H7 (cell line): ENCODE data around the gene ERC1. TPM values are rescaled to one million over a fixed set of nuclear protein-coding genes. Genes with fewer than 3 reads are reported as not detected.

Source experiments
- DNase-seq: peaks from one replicate; pipeline ENCODE4 v3.0.0; 2012
- H3K27me3 ChIP-seq: 2 replicates; pipeline ENCODE4 v1.6.0; 2011; ENCODE audit warnings: mild to moderate bottlenecking, low read length; ENCODE audit not compliant: control insufficient read depth, insufficient read depth
- H3K36me3 ChIP-seq: replicated peaks from 2 replicates; pipeline ENCODE4 v1.5.1; 2011; ENCODE audit warnings: low read length; ENCODE audit not compliant: control insufficient read depth, insufficient read depth
- H3K4me3 ChIP-seq: 2 replicates; pipeline ENCODE4 v1.5.1; 2011; ENCODE audit warnings: low read depth, mild to moderate bottlenecking, control low read depth, low read length, moderate library complexity; ENCODE audit not compliant: insufficient read depth
- total RNA-seq: library from RNA; depleted of rRNA; stranded (reverse); fragments of >200 nt; shearing (Covaris generic); gene quantifications from 2 replicates; pipeline ENCODE4 v1.2.3, GENCODE V29; 2014

Gene ERC1
- total RNA-seq, 1 experiment from 2014 or later: 10.3 TPM

- Histone ChIP-seq H3K4me3 (no peak overlapping the region), H3K27me3 (no peaks in the 10 kb centered on the region), H3K36me3 (no peaks in the 10 kb centered on the region)
- DNase-seq: no peak
Measured at GRCh38 chr12:968545-968944, 22.5 kb upstream of the ERC1 start.

- Histone ChIP-seq H3K4me3 (no peak overlapping the region), H3K27me3 (no peaks in the 10 kb centered on the region), H3K36me3 (no peaks in the 10 kb centered on the region)
- no peak for DNase-seq
Measured at GRCh38 chr12:969821-970220, 21.2 kb upstream of the ERC1 start.

DNA sequence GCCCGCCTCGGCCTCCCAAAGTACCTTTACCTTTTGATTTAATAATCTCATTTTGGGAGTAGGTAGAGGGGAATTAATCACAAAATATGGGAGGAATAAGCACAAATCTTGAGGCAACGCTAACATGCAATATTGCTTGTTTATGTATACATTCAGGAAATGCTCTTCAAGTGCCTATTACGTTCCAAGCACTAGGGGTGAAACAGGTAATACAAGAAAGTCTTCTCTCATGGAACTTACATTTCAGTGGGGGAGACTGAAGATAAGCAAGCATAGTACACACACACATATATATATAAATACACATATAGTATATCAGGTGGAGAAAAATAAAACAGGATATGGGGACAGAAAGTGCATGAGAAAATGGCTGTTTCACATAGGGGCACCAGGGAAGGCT lies 19.0 kb upstream of the ERC1 start:
- DNase-seq: no peak
- Histone ChIP-seq H3K27me3 (no peaks in the 10 kb centered on the region), H3K36me3 (no peaks in the 10 kb centered on the region), H3K4me3 (no peak overlapping the region)

DNA sequence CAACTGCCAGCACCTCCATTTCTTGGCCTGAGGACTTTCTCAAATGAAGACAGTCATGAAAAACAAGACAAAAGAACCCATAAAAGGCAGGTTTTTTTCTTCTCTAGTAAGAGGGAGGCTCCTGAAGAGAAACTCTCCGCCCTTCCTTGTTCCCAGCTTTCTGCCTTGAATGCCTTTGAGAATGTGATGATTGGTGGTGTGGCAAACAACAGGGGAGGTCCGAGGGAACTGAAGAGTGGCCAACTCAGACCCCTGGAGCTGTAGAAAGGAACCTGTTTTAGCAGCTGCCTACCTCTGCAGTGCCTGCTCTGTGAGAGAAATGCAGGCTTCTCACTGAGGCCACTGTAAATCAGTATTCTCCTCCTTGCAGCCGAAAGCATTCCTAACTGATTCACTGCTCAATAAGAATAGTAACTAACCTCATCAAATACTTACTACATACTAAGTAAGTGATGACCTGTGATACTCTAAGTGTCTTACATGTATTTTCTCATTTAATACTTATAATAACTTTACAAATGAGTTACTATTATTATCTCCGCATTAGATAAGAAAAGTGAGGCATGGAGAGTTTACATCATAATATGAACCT lies 16.7 kb upstream of the ERC1 start:
- Histone ChIP-seq H3K4me3 (no peak overlapping the region), H3K36me3 (no peaks in the 10 kb centered on the region), H3K27me3 (no peaks in the 10 kb centered on the region)
- peak; percentile 50 for DNase-seq

DNA sequence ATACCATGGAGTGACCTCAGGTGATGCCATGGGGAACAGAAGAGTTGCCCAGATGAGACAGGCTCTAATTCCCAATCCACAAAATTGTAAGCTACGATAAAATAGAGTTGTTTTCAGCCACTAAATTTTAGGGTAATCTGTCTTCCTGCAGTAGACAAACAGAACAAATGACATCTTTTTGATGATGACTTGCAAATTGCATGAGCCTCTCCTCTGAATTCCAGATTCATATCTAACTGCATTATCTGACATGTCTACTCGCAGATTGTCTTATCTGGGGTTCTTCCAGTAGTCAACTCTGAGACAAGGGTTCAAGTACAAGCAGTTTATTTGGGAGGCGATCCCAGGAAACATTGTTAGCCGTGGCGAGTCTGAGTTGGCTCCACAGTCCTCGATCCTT lies 14.4 kb upstream of the ERC1 start:
- no peaks in the 10 kb centered on the region for H3K27me3 ChIP-seq
- no peaks in the 10 kb centered on the region for H3K36me3 ChIP-seq
- no peak for DNase-seq
- H3K4me3 ChIP-seq: no peak overlapping the region

- Histone ChIP-seq H3K36me3 (no peaks in the 10 kb centered on the region), H3K4me3 (no peak overlapping the region), H3K27me3 (no peaks in the 10 kb centered on the region)
- DNase-seq: no peak
Measured at GRCh38 chr12:977156-977555, 13.9 kb upstream of the ERC1 start.

DNA sequence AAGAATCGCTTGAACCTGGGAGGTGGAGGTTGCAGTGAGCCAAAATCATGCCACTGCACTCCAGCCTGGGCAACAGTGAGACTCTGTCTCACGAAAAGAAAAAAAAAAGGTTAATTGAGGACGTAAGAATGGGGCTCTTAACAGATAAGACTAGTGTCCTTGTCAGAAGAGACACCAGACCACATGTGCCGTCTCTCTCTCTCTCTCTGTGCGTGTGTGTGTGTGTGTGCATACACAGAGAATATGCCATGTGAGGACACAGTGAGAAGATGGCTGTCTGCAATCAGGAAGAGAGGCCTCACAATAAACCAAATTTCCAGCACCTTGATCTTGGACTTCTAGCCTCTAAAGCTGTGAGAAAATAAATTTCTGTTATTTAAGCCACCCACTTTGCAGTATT lies 11.7 kb upstream of the ERC1 start:
- H3K36me3 ChIP-seq: no peaks in the 10 kb centered on the region
- H3K4me3 ChIP-seq: no peak overlapping the region
- no peaks in the 10 kb centered on the region for H3K27me3 ChIP-seq
- DNase-seq: no peak

DNA sequence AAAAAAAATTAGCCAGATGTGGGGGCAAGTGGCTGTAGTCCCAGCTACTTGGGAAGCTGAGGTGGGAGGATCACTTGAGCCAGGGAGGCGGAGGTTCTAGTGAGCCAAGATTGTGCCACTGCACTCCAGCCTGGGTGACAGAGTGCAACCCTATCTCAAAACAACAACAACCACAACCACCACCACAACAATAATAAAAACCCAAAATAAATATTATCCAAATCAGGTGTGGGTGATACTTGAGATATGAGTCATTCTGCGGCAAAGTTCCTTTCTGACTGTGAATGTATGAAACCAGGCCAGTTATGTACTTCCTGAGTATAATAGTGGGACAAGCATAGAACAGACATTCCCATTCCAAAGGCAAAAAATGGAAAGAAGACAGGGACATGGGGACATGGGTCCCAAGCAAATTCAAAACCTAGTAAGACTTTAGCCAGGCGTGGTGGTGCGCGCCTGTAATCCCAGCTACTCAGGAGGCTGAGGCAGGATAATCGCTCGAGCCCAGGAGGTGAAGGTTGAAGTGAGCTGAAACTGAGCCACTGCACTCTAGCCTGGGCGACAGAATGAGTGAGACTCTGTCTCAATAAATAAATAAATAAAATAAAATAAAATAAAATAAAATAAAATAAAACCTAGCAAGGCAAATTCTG lies 9.7 kb upstream of the ERC1 start:
- DNase-seq: no peak
- no peaks in the 10 kb centered on the region for H3K27me3 ChIP-seq
- no peaks in the 10 kb centered on the region for H3K36me3 ChIP-seq

GRCh38 chr12:981961-982360 lies 9.1 kb upstream of the ERC1 start:
- no peaks in the 10 kb centered on the region for H3K27me3 ChIP-seq
- no peaks in the 10 kb centered on the region for H3K36me3 ChIP-seq
- no peak for DNase-seq
- no peak overlapping the region for H3K4me3 ChIP-seq

More for the DNA sequence above, 9.7 kb upstream of the ERC1 start:
- no peak overlapping the region for H3K4me3 ChIP-seq

DNA sequence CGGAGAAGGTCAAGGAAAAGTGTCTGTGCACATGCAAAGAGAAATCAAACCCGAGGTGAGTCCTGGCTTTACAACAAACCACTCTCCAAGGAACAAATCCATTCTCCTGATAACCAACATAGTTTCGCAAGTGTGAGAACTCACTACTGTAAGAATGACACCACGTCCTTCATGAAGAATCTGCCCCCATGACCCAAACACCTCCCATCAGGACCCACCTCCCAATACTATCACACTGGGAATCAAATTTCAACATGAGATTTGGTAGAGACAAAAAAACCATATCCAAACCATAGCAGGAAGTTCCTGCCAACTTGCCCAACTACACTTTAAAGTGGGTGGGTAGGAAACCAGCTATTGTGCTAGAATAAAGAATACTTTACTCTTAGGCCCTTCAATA lies 2.4 kb upstream of the ERC1 start:
- Histone ChIP-seq H3K4me3 (no peak overlapping the region), H3K36me3 (no peaks in the 10 kb centered on the region), H3K27me3 (no peaks in the 10 kb centered on the region)
- no peak for DNase-seq

- DNase-seq: no peak
- Histone ChIP-seq H3K4me3 (no peak overlapping the region), H3K36me3 (no peaks in the 10 kb centered on the region), H3K27me3 (no peaks in the 10 kb centered on the region)
Measured at GRCh38 chr12:989051-989450, 2.0 kb upstream of the ERC1 start.

DNA sequence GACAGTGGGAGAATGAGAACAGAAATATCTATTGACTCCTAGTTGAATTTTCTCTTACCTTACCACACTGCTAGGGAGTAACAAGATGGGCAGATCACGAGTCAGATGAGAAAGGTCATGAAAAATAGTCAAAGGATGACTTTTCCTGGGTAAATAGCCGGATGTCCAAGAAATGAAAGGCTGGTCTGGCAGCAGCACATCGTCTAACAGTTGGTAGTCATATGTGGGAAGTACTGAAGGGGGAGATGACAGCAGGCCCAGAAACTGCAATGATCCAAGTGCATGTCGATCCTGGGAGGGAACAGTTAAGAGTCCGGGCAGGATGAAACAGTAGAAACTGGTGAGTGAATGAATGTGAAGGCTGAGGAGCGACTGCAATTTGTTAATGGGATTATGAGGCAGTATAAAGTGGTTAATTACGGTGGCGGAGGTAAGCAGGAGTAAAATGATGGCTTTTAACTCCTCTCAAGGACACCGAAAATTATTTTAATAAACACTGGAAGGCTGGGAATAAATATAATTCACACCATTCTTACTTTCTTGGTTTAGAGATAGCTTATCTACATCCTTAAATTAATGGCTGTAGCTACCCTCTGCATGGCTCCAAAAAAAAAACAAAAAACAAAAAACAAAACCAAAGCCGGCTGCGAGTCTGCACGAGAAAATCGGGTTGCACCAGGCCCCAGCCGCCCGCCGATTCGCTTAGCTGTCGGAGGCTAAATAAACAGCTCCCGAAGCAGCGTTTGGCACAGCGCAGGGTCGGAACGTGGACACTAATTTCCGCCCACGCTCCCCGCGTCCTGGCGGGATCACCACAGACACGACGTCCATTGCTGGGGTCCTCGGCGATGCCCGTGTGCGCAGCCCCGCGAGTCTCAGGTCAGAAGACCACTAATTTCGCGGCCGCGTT lies 1.0 kb upstream of the ERC1 start:
- Histone ChIP-seq H3K4me3 (peak overlapping the region; percentile 95), H3K27me3 (no peaks in the 10 kb centered on the region), H3K36me3 (no peaks in the 10 kb centered on the region)
- DNase-seq: peak; percentile 65

GRCh38 chr12:991350-992333 lies 619 bp downstream of the ERC1 start:
- H3K27me3 ChIP-seq: no peaks in the 10 kb centered on the region
- H3K4me3 ChIP-seq: peak overlapping the region; percentile 95
- DNase-seq: peak; percentile 92
- no peaks in the 10 kb centered on the region for H3K36me3 ChIP-seq

- Histone ChIP-seq H3K4me3 (no peak overlapping the region), H3K27me3 (no peaks in the 10 kb centered on the region), H3K36me3 (no peaks in the 10 kb centered on the region)
- DNase-seq: no peak
Measured at GRCh38 chr12:992647-993046, 1.6 kb downstream of the ERC1 start.
